HL-60 (cell line): ENCODE measurements around the gene POPDC3.

ENCODE experiments used
- DNase-seq, 2 experiments: peaks; one replicate each; pipeline ENCODE4 v3.0.0-alpha.2; 2010 to 2020; ENCODE audit warnings: low read depth in 1 of 2, low spot score in 1 of 2
- H3K27ac ChIP-seq: fragments of 250-450 bp; sonication (Bioruptor Pico); replicated peaks from 2 replicates; pipeline ENCODE4 v1.5.1; 2020; ENCODE audit warnings: mild to moderate bottlenecking, moderate library complexity
- H3K27me3 ChIP-seq: fragments of 250-450 bp; sonication (Bioruptor Pico); 2 replicates; pipeline ENCODE4 v1.5.1; 2021; ENCODE audit warnings: mild to moderate bottlenecking, moderate library complexity; ENCODE audit not compliant: insufficient read depth, poor library complexity, severe bottlenecking
- H3K4me3 ChIP-seq: replicated peaks from 2 replicates; pipeline ENCODE4 v1.5.1; 2011; ENCODE audit warnings: mild to moderate bottlenecking, control low read depth, low read length; ENCODE audit not compliant: insufficient read depth
- GABPA ChIP-seq: IDR thresholded peaks from 2 replicates; pipeline ENCODE4 v1.6.1; 2012; ENCODE audit warnings: low read depth
- POLR2AphosphoS5 ChIP-seq: IDR thresholded peaks from 2 replicates; pipeline ENCODE4 v1.6.1; 2012; ENCODE audit warnings: low read depth
- SPI1 ChIP-seq: IDR thresholded peaks from 2 replicates; pipeline ENCODE4 v1.6.1; 2012; ENCODE audit warnings: low read depth, mild to moderate bottlenecking, borderline replicate concordance
- TF ChIP-seq, protein P1 (sequence below): IDR thresholded peaks from 2 replicates; pipeline ENCODE4 v1.6.1; 2012; ENCODE audit warnings: low read depth; ENCODE audit not compliant: insufficient replicate concordance
- TF ChIP-seq, protein P2 (sequence below): IDR thresholded peaks from one replicate; pipeline ENCODE4 v1.5.1; 2011; ENCODE audit warnings: low read length, control low read depth, inconsistent platforms; ENCODE audit not compliant: insufficient read depth

POPDC3 gene

GRCh38 chr6:105170059-105170458, 9.8 kb downstream of the POPDC3 start:
- Histone ChIP-seq H3K4me3 (no peak overlapping the region), H3K27ac (no peak overlapping the region), H3K27me3 (no peaks in the 10 kb centered on the region)
- no peak for DNase-seq
- no peak for TF ChIP-seq POLR2AphosphoS5
- TF ChIP-seq, protein P1, sequence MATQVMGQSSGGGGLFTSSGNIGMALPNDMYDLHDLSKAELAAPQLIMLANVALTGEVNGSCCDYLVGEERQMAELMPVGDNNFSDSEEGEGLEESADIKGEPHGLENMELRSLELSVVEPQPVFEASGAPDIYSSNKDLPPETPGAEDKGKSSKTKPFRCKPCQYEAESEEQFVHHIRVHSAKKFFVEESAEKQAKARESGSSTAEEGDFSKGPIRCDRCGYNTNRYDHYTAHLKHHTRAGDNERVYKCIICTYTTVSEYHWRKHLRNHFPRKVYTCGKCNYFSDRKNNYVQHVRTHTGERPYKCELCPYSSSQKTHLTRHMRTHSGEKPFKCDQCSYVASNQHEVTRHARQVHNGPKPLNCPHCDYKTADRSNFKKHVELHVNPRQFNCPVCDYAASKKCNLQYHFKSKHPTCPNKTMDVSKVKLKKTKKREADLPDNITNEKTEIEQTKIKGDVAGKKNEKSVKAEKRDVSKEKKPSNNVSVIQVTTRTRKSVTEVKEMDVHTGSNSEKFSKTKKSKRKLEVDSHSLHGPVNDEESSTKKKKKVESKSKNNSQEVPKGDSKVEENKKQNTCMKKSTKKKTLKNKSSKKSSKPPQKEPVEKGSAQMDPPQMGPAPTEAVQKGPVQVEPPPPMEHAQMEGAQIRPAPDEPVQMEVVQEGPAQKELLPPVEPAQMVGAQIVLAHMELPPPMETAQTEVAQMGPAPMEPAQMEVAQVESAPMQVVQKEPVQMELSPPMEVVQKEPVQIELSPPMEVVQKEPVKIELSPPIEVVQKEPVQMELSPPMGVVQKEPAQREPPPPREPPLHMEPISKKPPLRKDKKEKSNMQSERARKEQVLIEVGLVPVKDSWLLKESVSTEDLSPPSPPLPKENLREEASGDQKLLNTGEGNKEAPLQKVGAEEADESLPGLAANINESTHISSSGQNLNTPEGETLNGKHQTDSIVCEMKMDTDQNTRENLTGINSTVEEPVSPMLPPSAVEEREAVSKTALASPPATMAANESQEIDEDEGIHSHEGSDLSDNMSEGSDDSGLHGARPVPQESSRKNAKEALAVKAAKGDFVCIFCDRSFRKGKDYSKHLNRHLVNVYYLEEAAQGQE = no peak
- TF ChIP-seq GABPA = no peak
- TF ChIP-seq, protein P2, sequence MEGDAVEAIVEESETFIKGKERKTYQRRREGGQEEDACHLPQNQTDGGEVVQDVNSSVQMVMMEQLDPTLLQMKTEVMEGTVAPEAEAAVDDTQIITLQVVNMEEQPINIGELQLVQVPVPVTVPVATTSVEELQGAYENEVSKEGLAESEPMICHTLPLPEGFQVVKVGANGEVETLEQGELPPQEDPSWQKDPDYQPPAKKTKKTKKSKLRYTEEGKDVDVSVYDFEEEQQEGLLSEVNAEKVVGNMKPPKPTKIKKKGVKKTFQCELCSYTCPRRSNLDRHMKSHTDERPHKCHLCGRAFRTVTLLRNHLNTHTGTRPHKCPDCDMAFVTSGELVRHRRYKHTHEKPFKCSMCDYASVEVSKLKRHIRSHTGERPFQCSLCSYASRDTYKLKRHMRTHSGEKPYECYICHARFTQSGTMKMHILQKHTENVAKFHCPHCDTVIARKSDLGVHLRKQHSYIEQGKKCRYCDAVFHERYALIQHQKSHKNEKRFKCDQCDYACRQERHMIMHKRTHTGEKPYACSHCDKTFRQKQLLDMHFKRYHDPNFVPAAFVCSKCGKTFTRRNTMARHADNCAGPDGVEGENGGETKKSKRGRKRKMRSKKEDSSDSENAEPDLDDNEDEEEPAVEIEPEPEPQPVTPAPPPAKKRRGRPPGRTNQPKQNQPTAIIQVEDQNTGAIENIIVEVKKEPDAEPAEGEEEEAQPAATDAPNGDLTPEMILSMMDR = no peak
- no peak for TF ChIP-seq SPI1

GRCh38 chr6:105167914-105168313, 11.9 kb downstream of the POPDC3 start:
- Histone ChIP-seq H3K27me3 (no peaks in the 10 kb centered on the region), H3K4me3 (no peak overlapping the region), H3K27ac (no peak overlapping the region)
- no peak for DNase-seq
- TF ChIP-seq GABPA = no peak
- TF ChIP-seq, protein P2 = no peak
- TF ChIP-seq, protein P1 = no peak
- no peak for TF ChIP-seq SPI1
- TF ChIP-seq POLR2AphosphoS5 = no peak

GRCh38 chr6:105164418-105164817, 15.4 kb downstream of the POPDC3 start:
- TF ChIP-seq SPI1 (no peak), POLR2AphosphoS5 (no peak), GABPA (no peak)
- TF ChIP-seq, protein P1 = no peak
- TF ChIP-seq, protein P2 = no peak
- H3K27me3 ChIP-seq = no peaks in the 10 kb centered on the region
- no peak overlapping the region for H3K4me3 ChIP-seq
- DNase-seq = no peak
- H3K27ac ChIP-seq = no peak overlapping the region
